HepG2 (cell line): ENCODE results near the gene RHEBL1. TPM values are rescaled to one million over a fixed set of nuclear protein-coding genes. Genes with fewer than 3 reads are reported as not detected.

ENCODE experiments used
- ARID3A ChIP-seq: IDR thresholded peaks from 2 replicates; pipeline ENCODE4 v1.6.1; 2012; ENCODE audit warnings: low read depth, low read length, improper control_type of control experiment
- GATA4 ChIP-seq: sonication (generic); IDR thresholded peaks from 2 replicates; pipeline ENCODE4 v1.6.1; 2016; ENCODE audit warnings: antibody characterized with exemption, low read depth, borderline replicate concordance
- GPBP1L1 ChIP-seq: sonication (generic); formaldehyde crosslinking; IDR thresholded peaks from 2 replicates; pipeline ENCODE4 v1.5.0; 2020; ENCODE audit warnings: mild to moderate bottlenecking, missing genetic modification reagents
- HMG20B ChIP-seq: conservative IDR thresholded peaks from 2 replicates; pipeline ENCODE4 v1.6.1; 2016; ENCODE audit warnings: missing genetic modification reagents, missing compliant biosample characterization
- KDM3A ChIP-seq: IDR thresholded peaks from 2 replicates; pipeline ENCODE4 v1.6.1; 2018; ENCODE audit warnings: low read depth, missing compliant biosample characterization
- NCOA2 ChIP-seq: sonication (generic); formaldehyde crosslinking; IDR thresholded peaks from 2 replicates; pipeline ENCODE4 v1.8.0; 2022; ENCODE audit warnings: inconsistent platforms
- SIX1 ChIP-seq: sonication (generic); formaldehyde crosslinking; IDR thresholded peaks from 2 replicates; pipeline ENCODE4 v1.4.0; 2020; ENCODE audit warnings: missing genetic modification reagents, borderline replicate concordance
- TGIF2 ChIP-seq: IDR thresholded peaks from 2 replicates; pipeline ENCODE4 v1.6.1; 2016; ENCODE audit warnings: control low read depth, missing compliant biosample characterization
- ZFYVE20 ChIP-seq: sonication (generic); formaldehyde crosslinking; IDR thresholded peaks from 2 replicates; pipeline ENCODE4 v1.8.0; 2023; ENCODE audit warnings: low read depth, mild to moderate bottlenecking, moderate library complexity, missing genetic modification reagents, borderline replicate concordance
- ZNF10 ChIP-seq: sonication (generic); formaldehyde crosslinking; IDR thresholded peaks from 2 replicates; pipeline ENCODE4 v1.4.0; 2020; ENCODE audit warnings: mild to moderate bottlenecking, low read depth, missing genetic modification reagents, borderline replicate concordance
- polyA plus RNA-seq, 8 experiments: library from polyadenylated mRNA; depleted of rRNA in 3 of 8; stranded (reverse) in 7 of 8; unstranded in 1 of 8; fragments of >200 nt; fragmentation: Illumina TruSeq in 4 of 8; extraction: Trizol in 4 of 8; gene quantifications; 2 replicates each; pipeline versions ENCODE4 v1.2.1 to v1.2.3, GENCODE V29; 2011 to 2016; ENCODE audit warnings: low read depth in 4 of 8, missing spikeins in 1 of 8, mixed read lengths in 1 of 8; ENCODE audit not compliant: insufficient read depth in 1 of 8
- total RNA-seq, 5 experiments: library from RNA; depleted of rRNA; stranded (reverse); fragments of >200 nt; fragmentation: Illumina TruSeq; extraction: Trizol; gene quantifications; 2 replicates each; pipeline ENCODE4 v1.2.3, GENCODE V29; 2016; ENCODE audit warnings: low read depth in 1 of 5
- TF ChIP-seq, protein P1 (sequence below): sonication (generic); formaldehyde crosslinking; IDR thresholded peaks from 2 replicates; pipeline ENCODE4 v1.4.0; 2020; ENCODE audit warnings: missing genetic modification reagents
- TF ChIP-seq, protein P2 (sequence below): sonication (generic); formaldehyde crosslinking; conservative IDR thresholded peaks from 2 replicates; pipeline ENCODE4 v1.8.1; 2023; ENCODE audit warnings: missing genetic modification reagents

The RHEBL1 gene
- total and polyA plus RNA-seq, 2 of the 13 experiments (the other 11 are each of a cell fraction or from before 2014, with no cell fraction given) = 1.4 to 2.5 TPM

DNA sequence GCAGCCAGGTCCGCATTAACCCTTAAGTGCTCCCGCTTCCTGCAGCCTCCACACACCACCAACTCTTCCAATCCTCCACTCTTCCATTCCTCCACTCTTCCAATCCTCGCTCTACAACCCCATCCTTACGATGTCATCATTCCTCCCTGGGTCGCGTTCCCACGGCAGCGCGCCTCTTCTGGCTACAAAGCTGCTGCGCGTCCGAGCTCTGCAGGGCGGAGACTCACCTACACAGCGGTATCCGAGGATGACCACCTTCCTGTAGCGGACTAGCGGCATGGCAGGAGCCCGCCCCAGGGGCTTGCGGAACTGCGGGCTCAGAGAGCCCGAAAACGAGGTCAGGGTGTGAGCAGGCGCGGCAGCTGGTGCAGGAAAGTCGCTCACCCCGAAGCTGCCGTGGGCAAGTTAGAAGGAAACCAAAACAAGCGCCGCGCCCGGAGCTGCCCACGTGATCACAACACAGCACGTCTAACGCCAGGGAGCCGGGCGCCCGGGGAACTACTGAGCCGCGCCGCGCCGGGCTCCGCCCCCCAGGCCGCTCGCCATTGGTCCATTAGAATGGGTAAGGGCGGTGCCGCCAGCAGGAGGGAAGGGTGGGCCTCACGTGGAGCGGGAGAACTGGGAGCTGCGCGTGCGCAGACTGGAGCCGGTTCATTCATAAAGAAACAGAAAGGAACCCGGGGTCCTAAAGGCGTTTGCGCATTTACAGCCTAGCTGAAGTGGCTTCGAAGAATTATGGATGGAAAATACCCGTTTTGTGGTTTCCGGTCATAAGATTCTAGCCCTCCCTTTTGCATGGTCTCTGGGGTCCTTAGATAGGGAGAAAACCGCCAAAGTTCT, at the start of gene RHEBL1 (continued):
- TF ChIP-seq, protein P1, sequence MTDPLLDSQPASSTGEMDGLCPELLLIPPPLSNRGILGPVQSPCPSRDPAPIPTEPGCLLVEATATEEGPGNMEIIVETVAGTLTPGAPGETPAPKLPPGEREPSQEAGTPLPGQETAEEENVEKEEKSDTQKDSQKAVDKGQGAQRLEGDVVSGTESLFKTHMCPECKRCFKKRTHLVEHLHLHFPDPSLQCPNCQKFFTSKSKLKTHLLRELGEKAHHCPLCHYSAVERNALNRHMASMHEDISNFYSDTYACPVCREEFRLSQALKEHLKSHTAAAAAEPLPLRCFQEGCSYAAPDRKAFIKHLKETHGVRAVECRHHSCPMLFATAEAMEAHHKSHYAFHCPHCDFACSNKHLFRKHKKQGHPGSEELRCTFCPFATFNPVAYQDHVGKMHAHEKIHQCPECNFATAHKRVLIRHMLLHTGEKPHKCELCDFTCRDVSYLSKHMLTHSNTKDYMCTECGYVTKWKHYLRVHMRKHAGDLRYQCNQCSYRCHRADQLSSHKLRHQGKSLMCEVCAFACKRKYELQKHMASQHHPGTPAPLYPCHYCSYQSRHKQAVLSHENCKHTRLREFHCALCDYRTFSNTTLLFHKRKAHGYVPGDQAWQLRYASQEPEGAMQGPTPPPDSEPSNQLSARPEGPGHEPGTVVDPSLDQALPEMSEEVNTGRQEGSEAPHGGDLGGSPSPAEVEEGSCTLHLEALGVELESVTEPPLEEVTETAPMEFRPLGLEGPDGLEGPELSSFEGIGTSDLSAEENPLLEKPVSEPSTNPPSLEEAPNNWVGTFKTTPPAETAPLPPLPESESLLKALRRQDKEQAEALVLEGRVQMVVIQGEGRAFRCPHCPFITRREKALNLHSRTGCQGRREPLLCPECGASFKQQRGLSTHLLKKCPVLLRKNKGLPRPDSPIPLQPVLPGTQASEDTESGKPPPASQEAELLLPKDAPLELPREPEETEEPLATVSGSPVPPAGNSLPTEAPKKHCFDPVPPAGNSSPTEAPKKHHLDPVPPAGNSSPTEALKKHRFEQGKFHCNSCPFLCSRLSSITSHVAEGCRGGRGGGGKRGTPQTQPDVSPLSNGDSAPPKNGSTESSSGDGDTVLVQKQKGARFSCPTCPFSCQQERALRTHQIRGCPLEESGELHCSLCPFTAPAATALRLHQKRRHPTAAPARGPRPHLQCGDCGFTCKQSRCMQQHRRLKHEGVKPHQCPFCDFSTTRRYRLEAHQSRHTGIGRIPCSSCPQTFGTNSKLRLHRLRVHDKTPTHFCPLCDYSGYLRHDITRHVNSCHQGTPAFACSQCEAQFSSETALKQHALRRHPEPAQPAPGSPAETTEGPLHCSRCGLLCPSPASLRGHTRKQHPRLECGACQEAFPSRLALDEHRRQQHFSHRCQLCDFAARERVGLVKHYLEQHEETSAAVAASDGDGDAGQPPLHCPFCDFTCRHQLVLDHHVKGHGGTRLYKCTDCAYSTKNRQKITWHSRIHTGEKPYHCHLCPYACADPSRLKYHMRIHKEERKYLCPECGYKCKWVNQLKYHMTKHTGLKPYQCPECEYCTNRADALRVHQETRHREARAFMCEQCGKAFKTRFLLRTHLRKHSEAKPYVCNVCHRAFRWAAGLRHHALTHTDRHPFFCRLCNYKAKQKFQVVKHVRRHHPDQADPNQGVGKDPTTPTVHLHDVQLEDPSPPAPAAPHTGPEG = peak; percentile 34; the same call in 1 of the 2 replicates
- TF ChIP-seq TGIF2 (CRISPR knock-in tag) (no peak), ZNF10 (no peak), GATA4 (no peak), NCOA2 (CRISPR knock-in tag) (no peak), ARID3A (no peak), ZFYVE20 (no peak), GPBP1L1 (CRISPR knock-in tag) (no peak), KDM3A (CRISPR knock-in tag) (no peak), HMG20B (no peak), SIX1 (CRISPR knock-in tag) (no peak)
- TF ChIP-seq, protein P2, sequence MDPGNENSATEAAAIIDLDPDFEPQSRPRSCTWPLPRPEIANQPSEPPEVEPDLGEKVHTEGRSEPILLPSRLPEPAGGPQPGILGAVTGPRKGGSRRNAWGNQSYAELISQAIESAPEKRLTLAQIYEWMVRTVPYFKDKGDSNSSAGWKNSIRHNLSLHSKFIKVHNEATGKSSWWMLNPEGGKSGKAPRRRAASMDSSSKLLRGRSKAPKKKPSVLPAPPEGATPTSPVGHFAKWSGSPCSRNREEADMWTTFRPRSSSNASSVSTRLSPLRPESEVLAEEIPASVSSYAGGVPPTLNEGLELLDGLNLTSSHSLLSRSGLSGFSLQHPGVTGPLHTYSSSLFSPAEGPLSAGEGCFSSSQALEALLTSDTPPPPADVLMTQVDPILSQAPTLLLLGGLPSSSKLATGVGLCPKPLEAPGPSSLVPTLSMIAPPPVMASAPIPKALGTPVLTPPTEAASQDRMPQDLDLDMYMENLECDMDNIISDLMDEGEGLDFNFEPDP (CRISPR knock-in tag) = no peak
